Stimulated activated CD8-positive, alpha-beta memory T cell treated with anti-CD3 and anti-CD28 coated beads, Interleukin-12 subunit alpha, Interleukin-12 subunit beta, amount 100 ng/mL, for 1 hour (primary cell): ENCODE results near the gene C4B.
"Not testable (repeated sequence)": the region's sequence is repeated elsewhere in the genome, so short reads cannot be mapped to it uniquely, and the experiment has no call there.

Source experiments
- DNase-seq: peaks from one replicate; pipeline ENCODE4 v3.0.0-alpha.2; 2020; ENCODE audit warnings: low read depth

The C4B gene

DNA sequence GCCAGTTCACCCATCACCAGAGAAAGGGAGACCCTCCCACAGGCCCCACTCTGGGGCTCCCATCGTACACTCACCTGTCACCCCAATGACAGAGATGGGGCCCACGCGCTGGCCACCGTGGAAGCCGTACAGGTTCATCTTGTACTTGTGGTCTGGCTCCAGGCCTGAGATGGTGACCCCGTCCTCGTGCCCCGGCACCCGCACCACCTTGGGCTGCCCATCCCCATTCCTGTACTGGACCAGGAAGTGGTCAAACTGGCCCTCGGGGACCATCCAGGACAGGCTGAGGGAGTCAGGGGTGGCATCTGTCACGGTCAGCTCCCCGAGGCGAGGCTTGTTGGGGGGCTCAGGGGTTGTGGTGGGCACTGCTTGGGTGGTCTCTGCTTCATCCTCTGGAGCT is 38.7 kb downstream of the C4B start:
- not testable (repeated sequence) for DNase-seq

DNA sequence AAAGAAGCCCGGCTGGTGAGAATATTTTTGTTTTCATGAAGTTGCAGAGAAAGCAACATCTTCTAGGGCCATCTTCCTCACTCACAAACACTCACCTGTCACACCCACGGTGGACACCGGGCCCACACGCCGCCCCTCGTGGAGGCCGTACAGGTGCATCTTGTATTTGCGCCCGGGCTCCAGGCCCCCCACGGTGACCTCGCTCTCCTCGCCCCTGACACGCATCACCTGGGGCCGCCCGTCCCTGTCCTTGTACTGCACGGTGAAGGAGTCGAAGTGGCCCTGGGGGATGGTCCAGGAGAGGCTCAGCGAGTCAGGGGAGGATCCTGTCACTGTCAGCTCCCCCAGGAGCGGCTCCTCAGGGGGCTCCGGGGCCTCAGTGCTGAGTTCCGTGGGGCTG is 41.2 kb downstream of the C4B start:
- DNase-seq: not testable (repeated sequence)

DNA sequence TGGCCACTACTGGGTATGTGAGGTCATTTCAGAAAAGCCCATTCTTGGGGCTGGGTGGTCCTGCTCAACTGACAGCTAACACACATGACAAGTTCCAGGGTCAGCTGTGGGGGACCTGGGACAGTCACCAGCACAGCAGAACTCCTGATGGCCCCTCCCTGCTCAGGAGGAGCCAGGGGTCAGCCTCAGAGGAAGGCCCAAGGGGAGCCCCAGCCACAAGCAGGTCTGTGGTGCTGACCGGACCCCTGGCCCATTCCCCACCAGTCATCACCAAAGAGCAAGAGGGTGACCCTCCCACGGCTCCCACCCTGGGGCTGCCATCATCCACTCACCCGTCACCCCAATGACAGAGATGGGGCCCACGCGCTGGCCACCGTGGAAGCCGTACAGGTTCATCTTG is 41.7 kb downstream of the C4B start:
- DNase-seq: no peak

DNA sequence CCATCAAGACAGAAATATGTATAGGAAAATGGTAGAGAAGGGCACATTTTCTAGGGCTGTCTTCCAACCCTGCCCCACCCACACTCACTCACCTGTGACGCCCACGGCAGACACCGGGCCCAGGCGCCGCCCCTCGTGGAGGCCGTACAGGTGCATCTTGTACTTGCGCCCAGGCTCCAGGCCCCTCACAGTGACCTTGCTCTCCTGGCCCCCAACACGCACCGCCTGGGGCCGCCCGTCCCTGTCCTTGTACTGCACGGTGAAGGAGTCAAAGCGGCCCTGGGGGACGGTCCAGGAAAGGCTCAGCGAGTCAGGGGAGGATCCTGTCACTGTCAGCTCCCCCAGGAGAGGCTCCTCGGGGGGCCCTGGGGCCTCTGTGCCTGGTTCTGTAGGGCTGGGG is 43.4 kb downstream of the C4B start:
- DNase-seq: no peak

DNA sequence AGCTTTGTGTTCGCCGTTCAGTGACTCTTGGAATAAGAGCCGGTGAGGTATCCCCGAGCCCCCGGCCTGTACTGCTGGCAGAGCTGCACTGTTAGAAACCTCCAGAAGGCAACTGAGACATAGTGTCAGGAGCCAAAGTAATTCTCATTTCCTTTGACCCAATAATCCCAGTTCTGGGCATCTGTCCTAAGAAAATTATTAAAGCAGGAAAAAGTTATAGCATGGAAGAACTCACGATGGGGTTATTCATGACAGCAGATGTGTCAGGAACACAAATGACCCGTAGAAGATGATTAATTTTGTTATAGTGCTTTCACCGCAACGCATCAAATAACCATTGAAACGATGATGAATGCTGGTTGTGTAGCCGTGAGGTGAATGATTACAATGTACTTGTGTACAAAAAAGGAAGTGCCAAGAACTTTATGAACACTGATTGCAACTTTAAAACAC is 43.9 kb downstream of the C4B start:
- no peak for DNase-seq

DNA sequence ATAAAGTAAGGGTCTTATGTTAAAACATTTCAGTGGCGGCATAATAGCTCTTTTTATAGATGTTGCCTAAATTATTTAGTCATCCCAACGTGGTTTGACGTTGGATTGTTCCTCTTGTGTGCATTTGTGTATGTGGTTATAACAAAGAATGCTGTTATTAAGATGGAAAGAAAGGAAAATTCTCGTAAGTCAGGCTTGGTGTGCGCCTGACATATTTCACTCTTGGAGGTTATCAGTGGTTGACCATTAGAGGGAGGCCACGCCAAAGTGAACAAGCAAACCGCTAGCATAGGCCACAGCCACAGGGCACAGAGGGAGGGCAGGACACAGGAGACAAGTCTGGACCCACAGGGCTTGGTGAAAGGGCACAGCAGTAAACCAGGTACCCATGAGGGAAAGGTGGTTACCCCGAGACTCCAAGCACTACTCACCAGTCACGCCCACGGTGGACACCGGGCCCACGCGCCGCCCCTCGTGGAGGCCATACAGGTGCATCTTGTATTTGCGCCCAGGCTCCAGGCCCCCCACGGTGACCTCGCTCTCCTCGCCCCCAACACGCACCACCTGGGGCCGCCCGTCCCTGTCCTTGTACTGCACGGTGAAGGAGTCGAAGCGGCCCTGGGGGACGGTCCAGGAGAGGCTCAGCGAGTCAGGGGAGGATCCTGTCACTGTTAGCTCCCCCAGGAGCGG is 46.5 kb downstream of the C4B start:
- DNase-seq: no peak

DNA sequence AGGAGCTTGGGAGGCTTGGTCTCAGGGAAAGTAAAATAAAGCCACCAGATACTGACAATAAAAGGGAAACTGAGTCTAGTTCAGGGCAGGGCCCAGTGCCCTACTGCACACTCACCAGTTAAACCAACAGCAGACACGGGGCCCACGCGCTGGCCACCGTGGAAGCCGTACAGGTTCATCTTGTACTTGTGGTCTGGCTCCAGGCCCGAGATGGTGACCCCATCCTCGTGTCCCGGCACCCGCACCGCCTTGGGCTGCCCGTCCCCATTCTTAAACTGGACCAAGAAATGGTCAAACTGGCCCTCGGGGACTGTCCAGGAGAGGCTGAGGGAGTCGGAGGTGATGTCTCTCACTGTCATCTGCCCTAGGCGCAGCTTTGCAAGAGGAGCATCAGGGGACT is 50.1 kb downstream of the C4B start:
- no peak for DNase-seq

DNA sequence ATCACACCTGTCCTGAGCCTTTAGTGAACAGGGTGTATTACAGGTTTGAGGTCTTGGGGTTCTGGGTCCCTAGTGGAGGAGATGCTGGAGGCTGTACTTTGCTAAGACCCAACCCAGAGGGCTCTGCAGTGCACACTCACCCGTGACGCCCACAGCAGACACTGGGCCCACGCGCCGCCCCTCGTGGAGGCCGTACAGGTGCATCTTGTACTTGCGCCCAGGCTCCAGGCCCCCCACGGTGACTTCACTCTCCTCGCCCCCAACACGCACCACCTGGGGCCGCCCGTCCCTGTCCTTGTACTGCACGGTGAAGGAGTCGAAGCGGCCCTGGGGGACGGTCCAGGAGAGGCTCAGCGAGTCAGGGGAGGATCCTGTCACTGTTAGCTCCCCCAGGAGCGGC is 52.9 kb downstream of the C4B start:
- not testable (repeated sequence) for DNase-seq

DNA sequence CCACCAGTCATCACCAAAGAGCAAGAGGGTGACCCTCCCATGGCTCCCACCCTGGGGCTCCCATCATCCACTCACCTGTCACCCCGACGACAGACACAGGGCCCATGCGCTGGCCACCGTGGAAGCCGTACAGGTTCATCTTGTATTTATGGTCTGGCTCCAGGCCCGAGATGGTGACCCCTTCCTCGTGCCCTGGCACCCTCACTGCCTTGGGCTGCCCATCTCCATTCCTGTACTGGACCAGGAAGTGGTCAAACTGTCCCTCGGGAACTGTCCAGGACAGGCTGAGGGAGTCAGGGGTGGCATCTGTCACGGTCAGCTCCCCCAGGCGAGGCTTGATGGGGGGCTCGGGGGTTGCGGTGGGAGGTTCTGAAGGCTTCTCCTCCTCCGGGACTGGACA is 53.7 kb downstream of the C4B start:
- not testable (repeated sequence) for DNase-seq

DNA sequence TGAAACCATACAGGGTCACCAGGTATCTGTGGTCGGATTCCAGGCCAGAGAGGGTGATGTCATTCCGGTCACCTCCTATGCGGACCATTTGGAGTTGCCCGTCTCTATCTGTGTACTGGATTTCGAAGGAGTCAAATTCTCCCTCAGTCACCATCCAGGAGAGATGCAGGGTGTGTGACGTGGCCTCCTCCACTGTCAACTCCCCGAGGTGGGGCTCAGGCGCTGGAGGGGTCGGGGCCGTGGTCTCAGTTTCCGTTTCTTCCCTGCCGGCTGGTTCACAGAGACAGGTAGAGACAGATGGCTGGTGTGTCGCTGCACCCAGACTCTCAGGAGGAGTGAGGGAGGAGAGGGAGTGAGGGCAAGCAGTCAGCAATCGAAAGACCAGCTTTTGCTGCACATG is 54.3 kb downstream of the C4B start:
- DNase-seq: no peak

DNA sequence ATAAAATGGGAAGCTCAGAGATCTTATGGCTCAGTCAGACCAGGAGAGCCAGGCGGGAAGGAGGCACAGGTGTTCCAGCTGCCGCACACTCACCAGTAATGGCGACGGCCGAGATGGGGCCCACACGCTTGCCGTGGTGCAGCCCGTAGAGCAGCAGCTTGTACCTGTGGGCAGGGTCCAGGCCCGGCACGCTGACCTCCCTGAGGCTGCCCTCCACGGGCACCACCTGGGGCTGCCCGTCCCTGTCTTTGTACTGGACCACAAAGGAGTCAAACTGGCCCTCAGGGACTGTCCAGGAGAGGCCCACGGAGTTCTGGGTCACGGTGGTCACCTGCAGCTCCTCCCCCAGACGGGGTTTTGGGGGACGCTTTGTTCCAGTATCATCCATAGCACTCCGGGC is 54.9 kb downstream of the C4B start:
- DNase-seq: no peak

DNA sequence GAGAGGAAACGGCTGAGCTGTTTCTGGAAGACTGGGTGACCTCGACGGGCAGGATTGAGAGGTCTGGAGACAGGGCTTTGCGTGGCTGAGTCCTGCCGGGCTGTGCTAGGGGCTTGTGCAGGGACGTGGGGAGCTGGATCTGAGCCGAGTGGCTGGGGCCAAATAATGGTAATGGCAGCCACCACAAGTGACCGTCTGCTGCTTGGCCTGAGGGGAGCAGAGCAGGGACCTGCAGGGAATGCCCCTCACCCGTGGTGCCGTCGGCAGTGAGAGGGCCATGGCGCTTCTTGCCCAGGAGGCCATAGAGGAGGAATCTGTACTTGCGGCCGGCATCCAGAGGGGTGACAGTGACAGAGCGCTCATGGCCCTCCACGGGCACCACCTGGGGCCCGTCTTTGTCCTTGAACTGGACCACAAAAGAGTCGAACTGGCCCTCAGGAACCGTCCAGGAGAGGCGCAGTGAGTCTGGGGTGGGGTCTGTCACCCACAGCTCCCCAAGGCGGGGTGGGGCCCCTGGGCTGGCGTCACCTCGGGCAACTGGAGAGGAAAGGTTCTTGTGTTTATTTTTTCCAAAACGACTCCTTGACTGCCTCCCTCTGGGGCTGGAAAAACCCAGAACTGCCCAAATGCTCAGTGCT is 55.4 kb downstream of the C4B start:
- DNase-seq: no peak

DNA sequence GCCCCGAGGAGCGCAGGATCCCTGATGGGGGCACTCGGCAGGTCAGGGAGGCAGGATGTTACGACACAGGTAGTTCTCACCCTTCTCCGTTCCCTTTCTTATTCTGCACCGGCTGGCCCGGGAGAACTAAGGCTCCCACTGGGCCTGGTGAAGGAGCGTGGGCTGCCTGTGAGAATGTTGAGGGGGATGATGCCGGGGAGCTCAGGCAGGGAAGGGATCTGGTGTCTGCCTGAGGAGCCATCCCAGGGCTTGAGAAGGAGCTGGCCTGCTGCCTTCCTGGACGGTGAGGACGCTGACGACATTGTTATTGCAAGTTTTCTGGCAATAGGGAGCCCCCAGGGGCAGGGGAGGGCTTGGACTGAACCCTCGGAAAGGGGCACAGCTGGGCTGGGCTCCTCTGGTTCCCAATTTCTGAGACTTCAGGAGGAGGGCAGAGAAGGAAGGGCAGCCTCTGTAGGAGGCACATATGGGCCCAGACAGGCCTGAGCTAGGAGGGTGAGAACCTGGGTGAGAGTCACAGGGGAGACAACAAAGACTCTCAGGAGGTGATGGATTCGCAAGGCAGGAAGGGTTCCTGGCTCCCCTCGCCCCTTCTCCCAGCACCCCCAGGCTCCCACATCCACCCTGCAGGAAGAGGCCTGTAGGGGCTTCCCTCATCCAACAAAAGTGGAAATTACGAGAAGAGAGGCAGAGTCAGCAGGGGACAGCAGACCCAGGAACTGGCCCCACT is 56.4 kb downstream of the C4B start:
- no peak for DNase-seq

DNA sequence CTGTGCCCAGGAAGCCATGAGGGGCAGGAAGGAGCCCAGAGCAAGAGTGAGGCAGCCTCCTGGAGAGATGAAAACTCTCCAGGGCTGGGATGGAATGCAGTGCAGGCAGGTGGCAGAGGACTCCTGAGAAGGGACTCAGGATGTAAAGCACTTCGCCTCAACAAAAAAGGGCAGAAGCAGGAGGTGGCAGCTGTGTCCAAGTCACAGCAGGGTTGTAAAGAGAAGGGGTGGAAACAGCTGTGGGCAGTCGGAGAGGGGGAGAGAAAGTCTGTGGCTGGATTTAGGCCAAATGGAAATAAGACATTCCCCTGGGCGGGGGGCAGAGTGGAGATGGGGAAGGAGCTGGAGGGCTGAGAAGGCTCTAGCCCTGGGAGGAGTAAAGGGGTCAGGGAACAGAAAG is 58.5 kb downstream of the C4B start:
- no peak for DNase-seq

DNA sequence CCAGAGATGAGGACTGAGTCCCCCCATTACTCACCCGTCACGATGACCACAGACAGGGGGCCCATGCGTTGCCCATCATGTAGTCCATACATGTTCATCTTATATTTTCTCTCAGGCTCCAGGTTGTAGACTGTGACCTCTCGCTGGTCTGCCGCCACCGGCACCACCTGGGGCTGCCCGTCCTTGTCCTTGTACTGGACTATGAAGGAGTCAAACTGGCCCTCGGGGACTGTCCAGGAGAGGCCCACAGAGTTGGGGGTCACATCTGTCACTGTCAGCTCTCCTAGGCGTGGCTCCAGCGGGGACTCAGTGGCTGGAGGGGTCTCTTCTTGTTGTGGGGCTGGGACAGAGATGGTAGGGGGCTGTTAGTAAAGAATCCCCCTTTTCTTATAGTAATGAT is 59.0 kb downstream of the C4B start:
- no peak for DNase-seq

DNA sequence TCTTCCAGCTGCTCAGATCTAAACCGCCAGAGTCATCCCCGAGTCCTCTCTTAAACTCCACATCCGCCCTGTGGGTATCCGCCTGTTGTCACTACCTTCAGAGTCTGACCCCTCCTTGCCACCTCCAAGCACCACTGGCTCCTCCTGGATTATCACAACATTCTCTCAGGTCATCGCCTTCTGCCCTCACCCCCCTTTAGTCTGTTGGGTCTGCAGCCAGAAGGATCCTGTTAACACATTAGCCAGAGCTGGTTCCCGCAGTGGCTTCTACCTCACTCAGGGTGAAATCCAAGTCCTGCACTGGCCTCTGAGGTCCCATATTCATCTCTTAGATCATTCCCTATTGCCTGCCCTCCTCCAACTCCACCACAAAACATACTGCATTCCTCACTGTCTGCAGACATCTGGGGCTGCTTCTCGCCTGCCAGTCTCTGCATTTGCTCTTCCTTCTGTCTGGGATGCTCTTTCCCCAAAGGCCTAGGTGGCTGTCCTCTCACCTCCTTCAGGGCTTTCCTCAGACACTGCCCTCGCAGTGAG is 60.5 kb downstream of the C4B start:
- DNase-seq: no peak

DNA sequence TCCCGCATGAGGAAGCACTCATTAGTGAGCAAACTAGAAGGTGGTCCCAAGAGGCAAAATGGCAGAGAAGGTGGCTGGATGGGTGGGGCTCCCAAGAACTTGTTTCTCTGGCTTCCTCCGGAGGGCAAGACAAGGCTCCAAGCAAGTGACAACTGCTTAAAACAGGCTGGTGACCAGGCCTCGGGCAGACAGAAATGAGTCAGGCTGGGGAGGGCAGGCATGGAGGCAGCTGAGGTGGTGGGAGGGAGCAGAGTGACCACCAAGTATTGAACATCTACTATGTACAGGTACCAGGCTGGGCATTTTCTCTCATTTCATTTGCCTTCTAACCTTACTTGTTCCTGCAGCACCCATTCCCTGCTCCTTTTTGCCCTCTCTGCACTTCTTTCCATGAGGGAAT is 61.2 kb downstream of the C4B start:
- no peak for DNase-seq

DNA sequence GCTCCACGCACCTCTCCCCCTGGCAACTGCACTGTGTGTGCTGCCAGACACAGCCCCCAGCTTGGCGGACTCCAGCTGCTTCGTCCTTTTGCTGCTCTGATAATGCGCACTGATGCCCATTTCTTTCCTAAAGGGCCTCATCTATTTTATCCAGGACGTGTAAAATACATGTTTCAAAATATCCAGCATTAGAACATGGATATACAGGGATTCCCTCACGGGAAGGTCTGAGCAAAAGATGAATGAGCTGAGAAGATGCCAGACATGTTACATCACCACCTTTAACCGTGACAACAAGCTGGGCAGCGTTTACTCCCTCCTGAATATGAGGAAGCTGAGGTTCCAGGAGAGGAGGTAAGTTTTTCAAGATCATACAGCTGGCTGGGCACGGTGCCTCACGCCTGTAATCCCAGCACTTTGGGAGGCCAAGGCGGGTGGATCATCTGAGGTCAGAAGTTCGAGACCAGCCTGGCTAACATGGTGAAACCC is 61.8 kb downstream of the C4B start:
- no peak for DNase-seq

DNA sequence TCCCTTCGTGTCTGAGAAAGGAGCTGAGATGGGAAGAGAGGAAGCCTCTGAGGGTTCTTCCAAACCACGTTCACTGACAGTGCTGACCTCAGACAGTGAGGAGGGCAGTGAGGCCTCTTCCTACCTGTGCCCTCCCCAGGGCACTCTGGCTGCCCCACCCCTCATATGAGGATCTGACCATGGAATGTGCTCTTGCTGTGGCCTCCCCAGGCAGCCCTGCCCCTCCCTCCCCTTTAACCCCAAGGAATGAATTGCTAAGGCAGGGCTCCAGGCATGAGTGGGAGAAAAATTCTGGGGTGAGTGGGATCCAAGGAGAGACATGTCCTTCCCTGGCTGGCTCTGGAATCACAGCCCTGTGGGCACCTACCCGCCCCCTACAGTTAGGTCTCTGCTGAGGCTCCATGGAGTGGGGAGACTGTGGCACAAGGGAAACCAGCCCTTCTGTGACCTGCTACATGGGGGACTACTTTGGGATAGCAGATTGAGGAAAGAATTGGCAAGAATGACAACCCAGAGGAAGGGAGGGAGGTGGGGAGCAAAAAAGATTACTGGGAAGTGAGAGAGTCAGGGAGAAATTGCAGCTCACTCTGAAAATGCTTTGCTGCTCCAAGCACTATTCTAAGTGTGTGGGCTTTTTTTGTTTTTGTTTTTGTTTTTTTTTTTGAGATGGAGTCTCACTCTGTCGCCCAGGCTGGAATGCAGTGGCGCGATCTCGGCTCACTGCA is 65.1 kb downstream of the C4B start:
- no peak for DNase-seq

DNA sequence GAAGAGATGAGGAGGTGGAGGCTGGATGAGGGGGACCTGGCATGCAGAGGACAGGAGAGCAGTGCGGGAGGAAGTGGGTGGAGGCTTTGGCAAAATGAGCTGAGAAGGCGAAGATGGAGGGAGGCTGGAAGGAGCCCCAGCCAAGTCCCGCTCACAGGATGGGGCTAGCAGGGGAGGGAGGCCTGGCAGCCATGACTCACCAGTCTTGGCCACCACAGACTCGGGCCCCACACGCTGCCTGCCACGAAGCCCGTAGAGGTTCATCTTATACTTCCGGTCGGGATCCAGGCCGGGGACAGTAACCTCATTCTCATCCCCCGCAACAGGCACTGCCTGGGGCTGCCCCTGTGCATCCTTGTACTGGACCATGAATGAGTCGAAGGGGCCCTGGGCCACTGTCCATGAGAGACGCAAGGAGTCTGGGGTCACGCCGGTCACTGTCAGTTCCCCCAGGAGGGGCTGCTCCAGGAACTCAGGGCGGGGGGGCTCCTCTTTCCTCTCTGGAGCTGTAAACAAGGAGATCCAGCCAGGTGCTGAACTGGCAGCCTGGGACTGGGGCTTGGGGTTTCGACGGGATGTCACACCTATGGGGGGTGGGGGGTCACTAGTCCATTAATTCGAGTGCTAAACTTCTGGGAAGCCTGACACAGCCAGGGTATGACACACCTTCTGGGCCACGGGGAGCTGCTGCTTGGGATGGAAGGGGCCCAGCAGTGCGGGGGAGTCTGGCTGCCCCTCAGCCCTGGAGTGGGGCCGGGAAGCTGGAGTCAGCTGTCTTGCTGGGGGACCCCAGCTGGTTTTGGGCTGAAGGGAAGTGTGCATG is 66.8 kb downstream of the C4B start:
- DNase-seq: no peak

DNA sequence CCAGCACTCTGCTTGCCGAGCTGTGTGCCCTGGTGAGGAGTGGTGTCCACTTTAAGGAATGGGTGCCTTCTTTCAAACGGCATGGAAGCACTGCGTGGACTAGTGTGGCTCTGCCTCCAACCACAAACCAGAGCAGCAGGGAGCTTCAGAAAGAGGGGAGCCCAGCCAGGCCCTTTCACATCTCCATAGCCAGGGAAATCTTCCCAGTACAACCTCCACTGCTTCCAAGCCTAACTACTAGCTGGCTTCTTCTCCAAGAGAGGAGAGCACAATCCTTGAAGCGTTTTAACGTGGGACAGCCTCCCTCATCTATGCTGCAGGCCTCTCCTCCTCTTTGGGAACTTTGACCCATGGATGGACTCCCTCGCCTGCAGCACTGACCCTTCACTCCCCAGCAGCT is 67.9 kb downstream of the C4B start:
- no peak for DNase-seq
